Peyer's patch (tissue), 4 donors: ENCODE data around the gene NDUFAF5.

ENCODE experiments used
- POLR2A ChIP-seq, 2 donors: fragments of 450-650 bp; IDR thresholded peaks; one replicate each; pipeline ENCODE4 v1.5.1; 2017; ENCODE audit warnings: antibody characterized with exemption in 2 of 2, mild to moderate bottlenecking in 2 of 2, moderate library complexity in 2 of 2
- TF ChIP-seq, protein P1 (sequence below), 6 experiments: fragments of 450-650 bp in 4 of 6; fragments of 200-600 bp in 2 of 6; sonication (generic) in 1 of 6; IDR thresholded peaks; one replicate each; pipeline ENCODE4 v1.5.1; 2017 to 2019; ENCODE audit warnings: antibody characterized with exemption in 6 of 6, mild to moderate bottlenecking in 3 of 6, moderate library complexity in 1 of 6

DNA sequence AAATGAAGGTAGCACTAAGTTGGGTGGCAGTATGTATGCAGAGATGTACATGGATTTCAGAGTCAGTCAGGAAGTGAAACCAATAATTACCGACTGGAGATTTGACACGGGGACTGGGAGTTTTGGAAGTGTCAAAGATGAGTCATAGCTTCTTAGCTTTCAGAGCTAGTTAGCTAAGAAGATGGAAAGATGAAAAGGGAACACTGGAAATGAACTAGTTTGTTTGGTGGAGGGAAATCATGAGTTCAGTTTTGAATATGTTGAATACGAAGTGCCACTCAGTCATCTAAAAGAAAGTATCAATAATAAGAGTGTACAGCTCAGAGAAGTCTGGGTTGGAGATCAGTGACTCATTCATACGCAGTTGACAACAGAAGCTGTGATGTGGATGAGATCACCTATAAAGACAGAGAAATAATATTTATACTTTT, 7.6 kb upstream of the NDUFAF5 start:
- TF ChIP-seq POLR2A (IDR thresholded peaks at IDR 0.05) = no peak
- TF ChIP-seq, protein P1, sequence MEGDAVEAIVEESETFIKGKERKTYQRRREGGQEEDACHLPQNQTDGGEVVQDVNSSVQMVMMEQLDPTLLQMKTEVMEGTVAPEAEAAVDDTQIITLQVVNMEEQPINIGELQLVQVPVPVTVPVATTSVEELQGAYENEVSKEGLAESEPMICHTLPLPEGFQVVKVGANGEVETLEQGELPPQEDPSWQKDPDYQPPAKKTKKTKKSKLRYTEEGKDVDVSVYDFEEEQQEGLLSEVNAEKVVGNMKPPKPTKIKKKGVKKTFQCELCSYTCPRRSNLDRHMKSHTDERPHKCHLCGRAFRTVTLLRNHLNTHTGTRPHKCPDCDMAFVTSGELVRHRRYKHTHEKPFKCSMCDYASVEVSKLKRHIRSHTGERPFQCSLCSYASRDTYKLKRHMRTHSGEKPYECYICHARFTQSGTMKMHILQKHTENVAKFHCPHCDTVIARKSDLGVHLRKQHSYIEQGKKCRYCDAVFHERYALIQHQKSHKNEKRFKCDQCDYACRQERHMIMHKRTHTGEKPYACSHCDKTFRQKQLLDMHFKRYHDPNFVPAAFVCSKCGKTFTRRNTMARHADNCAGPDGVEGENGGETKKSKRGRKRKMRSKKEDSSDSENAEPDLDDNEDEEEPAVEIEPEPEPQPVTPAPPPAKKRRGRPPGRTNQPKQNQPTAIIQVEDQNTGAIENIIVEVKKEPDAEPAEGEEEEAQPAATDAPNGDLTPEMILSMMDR (IDR thresholded peaks at IDR 0.05) = no peak
